IPS DF 19.7 (cell line): ENCODE measurements around the gene STIM1.
"Not testable (repeated sequence)": the region's sequence is repeated elsewhere in the genome, so short reads cannot be mapped to it uniquely, and the experiment has no call there.

Experiments
- DNase-seq: peaks from one replicate; pipeline ENCODE4 v3.0.0-alpha.2; 2013; ENCODE audit warnings: low read depth, low spot score

STIM1 gene

GRCh38 chr11:4102711-4103110 lies 247.2 kb downstream of the STIM1 start:
- DNase-seq = no peak

DNA sequence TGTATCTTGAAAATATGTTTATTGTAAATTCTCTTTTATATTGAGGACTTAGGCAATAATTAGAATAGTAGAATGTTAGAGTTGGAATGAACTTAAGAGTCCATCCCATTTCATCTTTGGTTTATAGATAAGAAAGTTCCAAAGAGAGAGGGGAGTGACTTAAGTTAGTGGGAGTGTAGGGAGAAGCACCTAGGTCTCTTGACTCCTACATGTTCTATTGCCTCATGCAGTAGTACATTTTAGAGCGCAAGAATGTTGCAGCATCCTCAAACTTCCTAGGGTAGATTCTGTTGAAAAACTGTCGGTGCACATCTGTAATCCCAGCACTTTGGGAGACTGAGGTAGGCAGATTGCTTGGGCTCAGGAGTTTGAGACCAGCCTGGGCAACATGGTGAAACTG lies 247.8 kb downstream of the STIM1 start:
- no peak for DNase-seq

DNA sequence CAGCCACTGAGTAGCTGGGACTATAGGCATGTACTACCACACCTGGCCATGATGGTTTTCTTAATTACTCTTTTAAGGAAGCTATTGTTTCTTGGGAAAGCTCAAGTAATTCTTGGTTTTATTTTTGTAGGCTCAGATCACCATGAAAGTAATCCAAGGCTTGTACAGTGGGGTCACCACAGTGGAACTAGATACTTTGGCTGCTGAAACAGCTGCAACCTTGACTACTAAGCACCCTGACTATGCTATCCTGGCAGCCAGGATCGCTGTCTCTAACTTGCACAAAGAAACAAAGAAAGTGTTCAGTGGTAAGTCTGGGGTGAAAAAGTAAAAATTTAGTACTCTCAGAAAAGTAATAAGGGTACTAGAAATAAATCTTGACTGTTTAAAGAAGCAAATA lies 250.5 kb downstream of the STIM1 start:
- DNase-seq = no peak

GRCh38 chr11:4111834-4112233 lies 256.4 kb downstream of the STIM1 start:
- DNase-seq = no peak

DNA sequence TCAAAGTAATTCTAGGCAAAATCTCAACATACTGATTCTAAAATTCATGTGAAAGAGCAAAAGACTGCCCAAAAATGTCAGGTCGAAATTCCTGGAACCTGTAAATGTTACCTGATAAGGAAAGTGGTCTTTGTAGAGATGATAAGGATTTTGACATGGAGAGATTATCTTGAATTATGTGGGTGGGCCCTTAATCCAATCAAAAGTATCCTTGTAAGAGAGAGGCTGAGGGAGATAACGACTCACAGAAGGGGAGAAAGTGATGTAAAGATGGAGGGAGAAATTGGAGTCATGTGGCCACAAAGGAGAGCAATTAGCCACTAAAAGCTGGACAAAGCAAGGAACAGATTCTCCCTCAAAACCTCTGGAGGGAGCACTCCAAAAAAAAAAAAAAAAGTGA lies 259.7 kb downstream of the STIM1 start:
- no peak for DNase-seq

- no peak for DNase-seq
Observed at GRCh38 chr11:4118107-4118506, 262.6 kb downstream of the STIM1 start.

DNA sequence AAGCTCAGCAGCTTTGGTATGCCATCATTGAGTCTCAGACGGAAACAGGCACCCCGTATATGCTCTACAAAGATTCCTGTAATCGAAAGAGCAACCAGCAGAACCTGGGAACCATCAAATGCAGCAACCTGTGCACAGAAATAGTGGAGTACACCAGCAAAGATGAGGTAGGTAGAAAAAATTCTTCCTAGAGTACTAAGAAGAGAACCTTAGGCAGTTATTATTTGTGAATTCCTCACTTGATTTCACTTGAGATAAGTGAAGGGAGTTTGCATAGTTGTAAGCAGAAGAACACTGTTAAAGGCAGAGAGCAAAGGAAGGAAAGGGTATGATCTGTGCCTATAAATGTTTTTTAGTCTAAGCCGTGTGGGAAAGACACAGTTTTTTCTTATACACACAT lies 267.8 kb downstream of the STIM1 start:
- no peak for DNase-seq

GRCh38 chr11:4125141-4125540 lies 269.7 kb downstream of the STIM1 start:
- DNase-seq = no peak

- DNase-seq = no peak
Observed at GRCh38 chr11:4127357-4127756, 271.9 kb downstream of the STIM1 start.

- DNase-seq = not testable (repeated sequence)
Observed at GRCh38 chr11:4130219-4130618, 274.8 kb downstream of the STIM1 start.

DNA sequence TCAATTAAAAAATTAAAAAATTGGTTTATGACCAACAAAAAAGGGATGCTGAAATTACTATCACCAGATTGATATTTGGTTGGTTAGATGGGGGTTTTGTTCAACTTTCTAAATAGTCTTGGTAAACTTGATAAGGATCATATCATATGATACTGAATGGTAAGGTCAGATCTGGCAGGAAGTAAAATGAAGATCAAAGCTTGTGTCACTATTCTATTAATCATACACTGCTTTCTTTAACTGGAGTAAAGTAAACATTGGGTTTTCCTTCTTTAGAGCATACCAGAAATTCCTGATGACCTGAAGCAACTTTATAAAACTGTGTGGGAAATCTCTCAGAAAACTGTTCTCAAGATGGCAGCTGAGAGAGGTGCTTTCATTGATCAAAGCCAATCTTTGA lies 279.3 kb downstream of the STIM1 start:
- no peak for DNase-seq

- DNase-seq = no peak
Observed at GRCh38 chr11:4138497-4138896, 283.0 kb downstream of the STIM1 start.

- DNase-seq = no peak
Observed at GRCh38 chr11:4140067-4140636, 284.7 kb downstream of the STIM1 start.
